Measurements from ENCODE around the gene PLXNB2.

The PLXNB2 gene

GRCh38 chr22:50311606-50312351 lies 4.3 kb upstream of the PLXNB2 start:
- no peak for DNase-seq (ENCODE audit: insufficient read length, low spot score)
- FAIRE-seq = no peak
- TF ChIP-seq POLR2A (IDR thresholded peaks at IDR 0.05; ENCODE audit: low read depth, low read length) = no peak

GRCh38 chr22:50310949-50311444 lies 3.6 kb upstream of the PLXNB2 start:
- FAIRE-seq = no peak

GRCh38 chr22:50310031-50310722 lies 2.7 kb upstream of the PLXNB2 start:
- FAIRE-seq = no peak
- no peak for TF ChIP-seq POLR2A (IDR thresholded peaks at IDR 0.05; ENCODE audit: low read depth, low read length)

More at GRCh38 chr22:50310949-50311444, 3.6 kb upstream of the PLXNB2 start:
- TF ChIP-seq POLR2A (IDR thresholded peaks at IDR 0.05; ENCODE audit: low read depth, low read length) = no peak
- no peak for DNase-seq (ENCODE audit: insufficient read length, low spot score)

GRCh38 chr22:50309601-50309991 lies 2.1 kb upstream of the PLXNB2 start:
- no peak for DNase-seq (ENCODE audit: insufficient read length, low spot score)
- no peak for FAIRE-seq
- no peak for TF ChIP-seq POLR2A (IDR thresholded peaks at IDR 0.05; ENCODE audit: low read depth, low read length)

More at GRCh38 chr22:50310031-50310722, 2.7 kb upstream of the PLXNB2 start:
- no peak for DNase-seq (ENCODE audit: insufficient read length, low spot score)

GRCh38 chr22:50308986-50309600 lies 1.6 kb upstream of the PLXNB2 start:
- DNase-seq (ENCODE audit: insufficient read length, low spot score) (no peak), FAIRE-seq (no peak)
- no peak for TF ChIP-seq POLR2A (IDR thresholded peaks at IDR 0.05; ENCODE audit: low read depth, low read length)

- DNase-seq (ENCODE audit: insufficient read length, low spot score) (no peak), FAIRE-seq (no peak)
- TF ChIP-seq POLR2A (IDR thresholded peaks at IDR 0.05; ENCODE audit: low read depth, low read length) = 0 out of 2 replicates have a peak, but pooled peaks have one; percentile 36
Measured at GRCh38 chr22:50308597-50308935, 1.1 kb upstream of the PLXNB2 start.

GRCh38 chr22:50307890-50308596 lies 597 bp upstream of the PLXNB2 start:
- FAIRE-seq (no peak), DNase-seq (ENCODE audit: insufficient read length, low spot score) (no peak)
- TF ChIP-seq POLR2A (IDR thresholded peaks at IDR 0.05; ENCODE audit: low read depth, low read length) = no peak; the same call in 1 of the 2 replicates

- FAIRE-seq = no peak
- DNase-seq (ENCODE audit: insufficient read length, low spot score) = peak; percentile 97
- TF ChIP-seq POLR2A (IDR thresholded peaks at IDR 0.05; ENCODE audit: low read depth, low read length) = no peak
Measured at GRCh38 chr22:50305923-50306566, 1.4 kb downstream of the PLXNB2 start.

GRCh38 chr22:50305393-50305922 lies 2.0 kb downstream of the PLXNB2 start:
- TF ChIP-seq POLR2A (IDR thresholded peaks at IDR 0.05; ENCODE audit: low read depth, low read length) = no peak
- FAIRE-seq (no peak), DNase-seq (ENCODE audit: insufficient read length, low spot score) (no peak)

- DNase-seq (ENCODE audit: insufficient read length, low spot score) (no peak), FAIRE-seq (no peak)
- TF ChIP-seq POLR2A (IDR thresholded peaks at IDR 0.05; ENCODE audit: low read depth, low read length) = no peak
Measured at GRCh38 chr22:50304528-50305392, 2.7 kb downstream of the PLXNB2 start.

GRCh38 chr22:50303848-50304527 lies 3.5 kb downstream of the PLXNB2 start:
- FAIRE-seq = no peak
- TF ChIP-seq POLR2A (IDR thresholded peaks at IDR 0.05; ENCODE audit: low read depth, low read length) = no peak
- DNase-seq (ENCODE audit: insufficient read length, low spot score) = no peak

GRCh38 chr22:50303515-50303847 lies 4.0 kb downstream of the PLXNB2 start:
- FAIRE-seq (no peak), DNase-seq (ENCODE audit: insufficient read length, low spot score) (no peak)
- TF ChIP-seq POLR2A (IDR thresholded peaks at IDR 0.05; ENCODE audit: low read depth, low read length) = no peak
